Camera-type eye (tissue), 1 donor: ENCODE data around the gene TAC4. TPM values are rescaled to one million over a fixed set of nuclear protein-coding genes. Genes with fewer than 3 reads are reported as not detected.

Experiments
- total RNA-seq: library from RNA; depleted of rRNA; stranded (reverse); fragments of >200 nt; gene quantifications from one replicate; pipeline ENCODE4 v1.2.3, GENCODE V29; 2014

TAC4 gene
- total RNA-seq, result not detected

GRCh38 chr17:49848019-49848473 lies at the start of gene TAC4:
TSS of gene TAC4 (minus strand) at chr17:49848069. CDS start at chr17:49848017, 52 bp downstream.

GRCh38 chr17:49788478-49789242 lies 59.2 kb downstream of the TAC4 start, which contains the start of gene KAT7:
TSS of gene KAT7 (plus strand) at chr17:49788681. CDS start at chr17:49788835, 154 bp downstream.

Other genes starting within 250 kb of the TAC4 start
- 121 TPM for gene SPOP, start 170.0 kb downstream of the TAC4 start, total RNA-seq
- 29.4 TPM for gene SLC35B1, start 140.1 kb downstream of the TAC4 start, total RNA-seq
- gene FAM117A, start 83.9 kb downstream of the TAC4 start, total RNA-seq, result 12.3 TPM
- 58.3 TPM for gene KAT7, start 59.4 kb downstream of the TAC4 start, total RNA-seq
- not detected for gene DLX4, start 121.1 kb upstream of the TAC4 start, total RNA-seq
- 0.33 TPM for gene DLX3, start 147.2 kb upstream of the TAC4 start, total RNA-seq
- gene ITGA3, start 208.0 kb upstream of the TAC4 start, total RNA-seq, result 22.1 TPM
- gene PDK2, start 247.3 kb upstream of the TAC4 start, total RNA-seq, result 22.0 TPM